ENCODE data around the gene MID1IP1. TPM values are rescaled to one million over a fixed set of nuclear protein-coding genes. Genes with fewer than 3 reads are reported as not detected.

Gene MID1IP1
- total and polyA plus RNA-seq, 2 of the 8 experiments (the other 6 are each of a cell fraction or from before 2014, with no cell fraction given), result 118 to 128 TPM

- TF ChIP-seq CHD7 (IDR thresholded peaks at IDR 0.05; ENCODE audit: insufficient replicate concordance, low read length), result no peak
- no peak for TF ChIP-seq ATF3 (IDR thresholded peaks at IDR 0.05; ENCODE audit: insufficient read depth, low read depth, low read length)
- TF ChIP-seq FOSL1 (IDR thresholded peaks at IDR 0.05; ENCODE audit: insufficient read depth, low read depth, low read length), result no peak
- no peak for TF ChIP-seq RFX5 (IDR thresholded peaks at IDR 0.05; ENCODE audit: borderline replicate concordance, low read depth, low read length)
- no peak for TF ChIP-seq CBX8 (IDR thresholded peaks at IDR 0.05; ENCODE audit: borderline replicate concordance, low read depth, low read length)
- TF ChIP-seq RAD21 (IDR thresholded peaks at IDR 0.05 in 1 of 2, conservative IDR thresholded peaks at IDR 0.05 in 1 of 2; ENCODE audit: low read depth in 2 of 2, low read length in 2 of 2), result no peak
- TF ChIP-seq YY1 (IDR thresholded peaks at IDR 0.05; ENCODE audit: low read depth, low read length), result no peak
- no peak for TF ChIP-seq E2F6 (IDR thresholded peaks at IDR 0.05)
- no peak for TF ChIP-seq PHF8 (conservative IDR thresholded peaks at IDR 0.05; ENCODE audit: low read depth, low read length)
- TF ChIP-seq TCF12 (IDR thresholded peaks at IDR 0.05; ENCODE audit: low read depth, low read length), result no peak
Measured at GRCh38 chrX:38816155-38816554, 14.9 kb downstream of the MID1IP1 start (continued).
